ENCODE data around the gene MRPS23.

Gene MRPS23

DNA sequence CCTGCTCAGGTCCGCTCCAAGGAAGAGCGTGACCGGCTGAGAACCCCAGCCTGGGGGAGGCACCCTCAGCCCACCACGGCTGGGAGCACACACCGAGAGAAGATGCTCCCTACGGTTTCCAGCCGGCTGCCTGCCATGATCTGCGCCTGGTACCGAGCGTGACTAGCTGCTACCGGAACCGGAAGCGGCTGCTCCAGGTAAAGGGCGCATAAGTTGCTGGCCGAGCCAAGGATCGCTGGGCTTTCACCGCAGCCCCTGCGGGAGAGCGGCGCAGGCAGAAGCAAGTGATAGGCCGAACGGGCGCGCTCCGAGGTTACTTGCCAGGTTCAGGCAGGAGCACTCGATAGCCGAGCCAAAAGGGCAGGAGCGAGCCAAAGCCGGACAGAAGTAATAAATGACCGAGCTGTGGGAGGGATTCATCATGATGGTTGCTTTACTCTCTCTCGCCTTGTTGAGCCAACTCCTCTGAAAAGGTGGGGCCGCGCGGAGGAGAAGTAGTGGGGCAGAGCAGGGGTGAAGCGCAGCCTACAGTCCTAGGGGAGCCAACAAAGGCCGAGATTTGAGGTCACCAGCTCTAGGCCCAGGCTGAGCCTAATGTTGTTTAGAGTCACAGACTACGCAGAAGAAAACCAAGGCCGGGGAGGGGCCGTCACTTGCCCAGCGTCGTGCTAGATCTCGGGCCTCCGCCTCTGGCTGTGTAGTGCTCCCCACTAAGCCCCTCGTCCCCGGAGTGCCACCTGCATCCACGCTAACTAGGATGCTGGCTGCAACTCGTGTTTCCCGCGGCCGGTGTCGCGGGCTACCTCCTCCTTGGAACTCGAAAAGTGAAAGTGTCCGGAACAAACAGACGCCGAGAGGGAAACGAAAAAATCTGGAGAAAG, at the start of gene MRPS23:
Gene MRPS23, minus strand, starts transcription at position 171 of the 881 bp plus-strand sequence. Its CDS starts 34 bp downstream, at position 137.
- DNase-seq, result peak; percentile 94

DNA sequence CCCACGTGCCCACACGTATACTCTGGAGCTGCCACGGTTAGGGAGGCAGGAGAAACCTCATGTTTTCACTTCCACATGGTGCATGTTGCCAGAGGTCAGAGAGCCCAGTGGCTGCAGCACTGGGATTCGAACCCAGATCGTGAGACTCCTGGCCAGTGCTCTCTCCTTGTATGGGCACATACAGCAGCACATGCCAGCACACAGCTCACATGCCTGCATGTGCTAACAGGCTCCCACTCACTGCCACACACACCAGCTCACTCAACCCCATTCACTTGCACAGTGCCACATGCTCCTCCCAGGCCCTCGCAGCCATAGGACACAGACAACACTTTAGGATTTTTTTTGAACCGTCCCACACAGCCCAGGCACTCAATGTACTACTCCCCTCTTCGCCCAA, 49.5 kb upstream of the MRPS23 start:
- no peak for DNase-seq

DNA sequence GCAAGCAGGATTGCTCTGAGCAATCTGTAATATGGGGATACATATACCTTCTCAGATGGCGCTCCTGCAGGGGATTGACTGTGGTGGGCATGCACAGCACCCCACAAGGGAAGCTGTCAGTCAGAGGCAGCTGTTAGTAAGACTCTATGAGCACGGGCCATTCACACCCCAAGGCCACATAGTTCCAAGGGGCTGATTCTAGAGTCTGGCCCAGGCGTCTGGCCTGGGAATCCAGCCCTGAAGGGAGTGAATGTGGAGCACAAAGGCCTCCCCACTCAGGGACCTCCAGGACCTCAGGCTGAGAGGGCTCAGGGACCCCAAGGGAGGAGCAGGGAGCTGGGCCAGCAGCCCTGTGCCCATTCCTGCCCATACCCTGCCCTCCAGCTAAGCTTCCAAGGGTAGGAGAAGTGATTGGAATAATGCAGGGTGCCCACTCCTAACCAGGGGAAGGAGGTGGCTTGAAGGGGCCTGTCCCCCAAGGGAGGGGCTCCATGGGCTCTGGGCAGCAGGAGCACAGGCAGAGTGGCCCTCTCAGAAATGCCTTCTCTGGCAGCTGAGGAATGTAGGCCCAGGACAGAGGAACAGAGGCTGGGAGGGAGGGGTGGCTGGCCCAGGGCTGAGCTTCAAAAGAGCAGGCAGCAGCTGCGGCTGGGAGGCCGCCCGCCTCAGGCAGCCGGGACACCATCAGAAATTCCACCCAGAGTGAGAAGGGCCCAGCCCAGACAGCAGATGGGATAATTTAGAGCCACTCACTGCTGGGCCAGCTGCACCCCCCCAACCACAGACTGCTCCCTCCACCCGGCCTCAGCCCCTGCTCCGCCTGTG, 48.9 kb upstream of the MRPS23 start:
- DNase-seq, result peak; percentile 69

DNA sequence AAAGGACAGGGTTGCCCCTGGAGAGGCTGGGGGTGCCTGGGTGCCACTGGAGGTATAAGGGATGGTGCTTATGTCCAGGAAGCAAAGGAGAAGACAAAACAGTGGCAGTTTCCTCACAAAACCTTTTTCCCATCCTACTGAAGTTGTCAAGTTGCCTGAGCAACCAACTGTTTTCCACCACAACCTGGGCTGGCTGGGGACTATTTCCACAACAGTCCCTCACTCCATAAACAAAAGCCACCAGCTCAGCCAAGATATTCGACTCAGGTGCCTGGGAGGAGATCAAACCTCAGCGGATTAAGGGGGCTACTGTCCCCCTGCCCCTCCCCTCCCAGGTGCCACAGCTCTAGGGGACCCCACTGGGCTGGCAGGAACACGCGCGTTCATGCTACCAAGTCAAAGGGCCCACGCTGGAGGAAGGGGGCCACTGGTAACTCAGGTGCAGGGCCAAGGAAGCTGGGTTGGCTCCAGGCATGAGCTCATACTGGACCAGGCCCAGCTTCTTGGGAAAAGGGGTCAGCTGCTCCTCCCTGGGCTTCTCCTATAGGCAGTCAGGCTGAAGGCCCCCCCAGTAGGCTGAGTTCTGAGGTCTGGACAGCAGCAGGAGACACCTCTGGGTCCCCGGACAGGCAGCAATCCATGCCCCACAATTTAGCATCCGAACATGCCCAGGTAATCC, 45.7 kb upstream of the MRPS23 start:
- DNase-seq, result no peak

DNA sequence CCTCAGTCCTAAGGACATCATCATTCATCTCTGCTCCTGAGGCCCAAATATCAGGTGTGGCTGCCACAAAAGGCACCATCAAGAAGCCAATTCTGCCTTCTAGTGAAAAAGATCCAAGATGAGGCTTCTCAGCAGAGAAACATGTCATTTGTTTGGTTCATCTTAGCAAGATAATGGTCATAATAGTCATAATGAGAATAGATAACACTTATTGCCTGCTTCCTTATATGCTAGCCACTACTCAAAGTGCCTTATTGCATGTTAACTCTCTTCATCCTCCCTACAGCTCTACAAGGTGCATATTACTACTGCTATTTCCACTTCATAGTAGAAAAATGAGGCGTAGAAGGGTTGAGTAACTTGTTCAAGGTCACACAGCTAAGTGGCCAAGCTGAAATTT, 45.0 kb upstream of the MRPS23 start:
- no peak for DNase-seq

DNA sequence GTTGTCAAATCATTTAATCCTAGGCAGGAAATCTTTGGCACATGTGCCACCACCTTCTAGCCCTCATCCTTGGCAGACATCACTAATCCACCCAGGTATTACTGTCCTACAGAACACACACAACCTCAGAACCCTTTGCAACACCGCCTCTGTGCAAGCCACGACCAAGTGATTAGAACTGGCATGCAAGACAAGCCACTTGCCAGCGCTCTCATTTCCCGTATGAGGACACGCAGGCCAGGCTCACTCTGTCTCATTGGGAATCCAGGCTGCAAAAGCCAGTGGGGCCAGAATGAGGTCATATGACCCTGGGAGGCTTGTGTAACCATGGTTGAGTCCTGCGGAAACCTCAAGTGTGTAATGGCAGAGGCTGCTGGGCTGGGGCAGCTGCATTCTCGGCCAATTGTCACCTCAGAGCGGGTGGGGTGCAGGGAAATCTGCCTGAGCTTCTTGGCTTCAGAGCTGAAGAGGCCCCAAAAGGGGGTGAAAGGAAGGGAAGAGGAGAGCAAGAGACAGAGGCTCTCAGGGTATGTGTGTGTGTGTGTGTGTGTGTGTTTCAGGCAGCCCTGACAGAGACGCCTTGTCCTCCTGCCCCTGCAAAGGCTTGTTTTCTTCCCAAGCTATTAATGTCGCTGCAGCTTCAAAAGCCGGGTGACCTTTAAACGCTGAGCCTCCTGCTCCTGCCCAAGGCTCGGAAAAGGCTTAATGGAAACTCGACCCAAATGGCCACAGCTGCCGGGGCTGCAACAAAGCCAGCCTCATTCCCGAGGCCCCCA, 43.2 kb upstream of the MRPS23 start:
- DNase-seq, result no peak

DNA sequence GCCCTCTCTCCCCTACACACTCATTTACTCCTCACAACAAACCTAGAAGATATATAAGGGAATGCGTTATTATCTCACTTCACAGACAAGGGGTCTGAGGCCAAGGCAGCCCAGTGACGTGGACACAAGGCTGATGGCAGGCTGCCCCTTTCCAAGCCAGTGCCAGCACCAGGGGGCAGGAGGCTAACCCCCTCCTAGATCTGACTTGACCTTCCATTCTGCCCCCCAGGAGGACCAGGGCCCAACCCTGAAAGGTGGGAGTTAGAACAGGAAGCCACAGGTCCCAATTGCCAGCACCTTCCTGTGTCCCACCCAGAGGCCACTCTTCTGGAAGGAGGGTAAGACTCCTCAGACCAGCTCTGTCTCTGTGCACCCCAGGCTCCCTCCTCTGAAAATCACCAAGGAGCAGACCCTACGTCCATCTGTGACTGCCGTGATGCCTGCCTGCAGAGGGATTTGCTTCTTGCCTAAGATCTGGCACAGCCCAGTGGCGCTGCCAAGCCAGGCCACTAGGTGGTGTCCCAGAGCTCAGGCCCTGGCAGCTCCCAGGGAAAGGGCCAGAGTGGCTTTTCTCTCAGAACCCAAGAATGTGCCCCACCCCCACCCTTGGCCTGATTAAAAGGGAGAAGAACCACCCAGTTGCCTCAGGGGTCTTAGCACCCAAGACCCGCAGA, 42.4 kb upstream of the MRPS23 start:
- DNase-seq, result no peak

DNA sequence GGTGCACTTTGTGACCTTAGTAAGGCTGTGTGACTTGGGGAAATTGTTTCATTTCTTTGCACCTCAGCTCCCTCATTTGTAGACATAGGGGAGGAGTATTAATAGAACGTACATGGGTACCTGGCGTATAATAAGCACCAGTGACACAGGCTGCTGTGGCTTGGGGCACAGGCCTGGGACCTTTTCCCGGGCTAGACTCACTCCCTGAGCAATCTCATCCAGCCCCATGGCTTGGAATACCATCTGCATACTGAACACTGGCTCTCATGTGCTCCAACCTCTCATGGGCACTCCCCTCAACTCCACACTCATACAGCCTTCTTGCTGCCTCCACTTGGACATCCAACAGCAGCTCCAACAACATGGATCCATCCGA, 41.0 kb upstream of the MRPS23 start:
- DNase-seq, result no peak

DNA sequence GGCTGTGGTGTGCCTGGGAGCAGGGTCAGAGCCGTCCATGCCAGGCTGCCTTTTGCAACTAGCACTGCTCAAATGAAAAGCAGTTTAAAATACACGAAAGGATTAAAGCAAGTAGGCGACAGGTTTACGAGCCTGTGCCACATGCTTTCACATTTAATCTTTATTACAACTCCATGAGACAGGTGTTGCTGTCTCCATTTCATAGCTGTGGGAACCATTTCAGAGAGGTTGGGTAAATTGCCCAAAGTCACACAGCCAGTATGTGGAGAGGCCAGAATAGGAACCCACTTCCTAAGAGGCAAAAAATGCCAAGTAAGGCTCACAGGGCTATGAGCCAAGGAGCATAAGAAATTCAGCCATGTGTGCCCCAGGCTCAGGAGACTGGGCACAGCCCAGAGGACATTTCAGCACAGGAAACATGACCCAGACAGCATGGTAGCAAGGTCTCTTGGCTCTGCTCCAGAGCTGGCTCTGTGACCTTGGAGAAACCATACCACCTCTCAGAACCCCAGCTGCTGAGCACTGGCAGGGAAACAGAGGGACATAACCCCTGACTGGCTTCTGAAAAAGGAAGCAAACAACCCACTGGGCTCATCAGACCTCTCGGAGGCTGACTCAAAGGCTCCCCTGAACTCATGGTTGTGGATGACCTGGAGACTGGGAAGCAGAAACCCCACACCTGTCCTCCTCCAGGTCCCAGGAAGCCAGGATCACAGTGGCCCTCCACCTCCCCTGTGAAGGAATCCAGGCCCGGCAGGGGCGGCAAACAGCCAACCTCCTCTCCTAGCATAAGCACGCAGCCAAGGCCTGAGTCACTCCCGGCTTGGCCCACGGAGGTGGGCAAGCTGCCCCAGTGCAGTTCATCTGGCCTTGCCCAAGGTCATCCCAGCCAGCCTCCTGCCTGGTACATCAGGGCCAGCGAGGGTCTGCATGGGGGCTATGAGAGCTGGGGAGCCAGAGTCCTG, 40.3 kb upstream of the MRPS23 start:
- peak; percentile 48 for DNase-seq

DNA sequence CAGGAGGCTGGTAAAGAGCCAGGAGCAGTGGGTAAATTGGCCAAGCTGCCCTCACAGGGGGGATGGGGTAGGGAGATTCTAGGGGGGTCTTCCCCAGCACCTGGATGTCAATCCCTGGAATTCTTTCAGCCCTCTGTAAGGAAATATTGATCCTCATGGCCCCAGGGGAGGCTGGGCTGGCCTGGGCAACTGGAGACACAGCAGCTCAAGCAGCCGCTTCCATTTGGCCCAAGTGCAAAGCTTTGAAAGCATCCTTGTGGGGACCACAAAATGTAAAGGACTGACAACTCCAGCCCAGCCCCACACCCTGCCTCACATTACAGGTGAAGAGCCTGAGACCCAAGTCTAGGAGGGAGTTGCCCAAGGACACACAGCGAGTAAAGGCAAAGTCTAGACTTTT, 39.4 kb upstream of the MRPS23 start:
- no peak for DNase-seq

DNA sequence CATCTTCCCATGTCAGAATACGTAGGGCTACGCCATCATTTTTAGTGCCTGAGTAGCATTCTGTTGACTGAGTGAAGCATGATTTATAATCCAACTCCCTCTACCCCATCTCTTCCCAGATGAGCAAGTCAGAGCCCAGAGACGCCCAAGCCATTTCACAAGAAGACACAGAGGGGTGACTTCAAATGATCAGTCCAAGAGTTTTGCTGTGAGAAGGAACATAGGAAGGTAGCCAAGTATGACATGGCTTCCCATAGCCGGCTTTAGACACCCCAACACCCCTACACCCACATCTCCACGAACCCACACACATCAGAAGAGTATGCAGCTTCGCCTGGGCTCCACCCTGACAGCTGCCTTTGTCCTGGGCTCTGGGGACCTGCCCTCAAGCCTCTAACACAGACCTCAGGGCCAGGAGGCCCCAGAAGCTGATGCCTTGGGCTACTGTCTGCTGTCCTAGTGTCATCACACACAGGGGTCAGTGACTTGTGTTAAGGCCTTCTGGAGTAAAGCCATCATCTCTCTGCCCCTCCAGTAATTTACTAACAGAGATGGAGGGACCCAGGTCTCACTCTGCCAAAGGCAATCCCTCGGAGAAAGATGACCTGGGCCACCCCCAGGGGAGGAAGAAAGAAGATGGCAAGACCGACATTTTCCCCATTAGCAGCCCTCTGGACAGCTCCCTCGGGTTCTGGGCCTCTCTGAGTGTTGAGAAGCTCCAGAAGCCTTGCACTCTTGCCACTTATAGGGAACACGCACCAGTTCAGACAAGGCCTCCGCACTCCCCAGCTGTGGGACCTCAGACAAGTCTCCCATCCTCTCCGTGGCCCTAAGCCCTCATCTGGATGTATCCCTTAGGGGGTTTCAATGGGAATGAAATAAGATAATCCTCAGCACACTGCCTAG, 38.7 kb upstream of the MRPS23 start:
- DNase-seq, result no peak

DNA sequence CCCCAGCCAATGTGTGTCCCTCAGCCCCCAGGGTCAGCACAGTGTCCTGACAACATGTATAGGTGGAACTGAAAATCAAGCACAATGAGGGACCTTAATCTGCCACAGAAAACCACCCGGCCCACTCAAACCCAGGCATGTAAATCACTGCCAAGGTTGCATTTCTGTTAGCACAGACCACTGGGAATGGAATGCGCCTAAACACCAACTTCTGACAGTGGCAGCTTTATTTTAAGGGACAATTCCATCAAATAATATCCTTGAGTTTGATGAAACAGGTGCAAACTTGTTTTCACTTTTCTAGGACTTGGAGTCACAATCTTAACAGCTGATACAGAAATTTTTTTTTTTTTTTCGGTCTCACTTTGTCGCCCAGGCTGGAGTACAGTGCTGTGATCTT, 37.3 kb upstream of the MRPS23 start:
- no peak for DNase-seq

DNA sequence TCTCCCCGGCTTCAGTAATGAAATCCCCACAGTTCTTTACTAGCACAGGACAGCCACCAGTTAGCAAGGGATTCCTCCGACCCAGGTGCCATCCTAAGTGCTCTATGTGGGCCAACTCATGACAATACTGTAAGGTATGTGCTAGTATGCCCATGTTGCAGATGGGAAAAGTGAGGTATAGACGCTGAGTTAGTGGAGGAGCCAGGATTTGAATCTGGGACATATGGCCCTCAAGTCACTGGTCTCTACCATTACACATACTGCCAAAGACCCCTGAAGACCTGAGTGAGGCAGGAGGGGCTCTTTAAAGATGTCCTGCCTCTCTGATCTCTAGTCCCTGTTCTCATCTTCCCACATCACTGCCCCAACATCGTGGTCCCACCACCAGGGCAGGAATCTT, 36.2 kb upstream of the MRPS23 start:
- no peak for DNase-seq

DNA sequence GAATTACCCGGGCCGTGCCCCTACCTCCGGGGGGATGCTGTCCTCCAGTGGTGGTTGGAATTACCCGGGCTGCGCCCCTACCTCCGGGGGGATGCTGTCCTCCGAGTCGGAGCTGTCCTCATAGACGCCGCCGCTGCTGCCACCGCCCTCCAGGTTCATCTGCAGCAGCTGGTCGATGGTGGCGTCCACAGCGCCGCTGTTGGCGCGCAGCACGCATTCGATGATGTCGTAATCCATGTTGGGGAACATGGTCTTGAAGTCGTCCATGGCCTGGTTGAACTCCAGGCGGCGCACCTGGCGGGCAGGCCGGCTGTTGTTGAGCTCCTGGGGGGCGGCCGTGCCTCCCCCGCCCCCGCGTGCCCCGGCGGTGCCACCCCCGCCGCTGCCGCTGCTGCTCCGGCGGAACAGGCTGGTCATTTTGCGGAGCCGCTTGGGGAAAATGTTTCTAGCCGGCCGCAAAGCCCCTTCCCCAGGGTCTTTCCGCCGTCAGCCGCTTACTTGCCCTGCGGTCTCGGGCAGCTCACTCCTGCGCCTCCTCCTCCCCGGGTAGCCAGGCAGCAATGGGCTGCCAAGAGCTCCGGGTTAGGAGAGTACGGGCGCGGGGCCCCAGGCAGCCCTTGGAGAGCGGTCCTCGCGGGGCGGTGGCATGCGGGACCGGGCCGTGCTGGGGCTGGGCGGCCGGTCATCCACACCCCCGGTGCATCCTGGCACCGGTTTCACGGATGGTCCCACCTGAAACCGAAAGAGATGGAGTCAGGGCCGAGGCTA, 35.5 kb upstream of the MRPS23 start:
- DNase-seq, result no peak

DNA sequence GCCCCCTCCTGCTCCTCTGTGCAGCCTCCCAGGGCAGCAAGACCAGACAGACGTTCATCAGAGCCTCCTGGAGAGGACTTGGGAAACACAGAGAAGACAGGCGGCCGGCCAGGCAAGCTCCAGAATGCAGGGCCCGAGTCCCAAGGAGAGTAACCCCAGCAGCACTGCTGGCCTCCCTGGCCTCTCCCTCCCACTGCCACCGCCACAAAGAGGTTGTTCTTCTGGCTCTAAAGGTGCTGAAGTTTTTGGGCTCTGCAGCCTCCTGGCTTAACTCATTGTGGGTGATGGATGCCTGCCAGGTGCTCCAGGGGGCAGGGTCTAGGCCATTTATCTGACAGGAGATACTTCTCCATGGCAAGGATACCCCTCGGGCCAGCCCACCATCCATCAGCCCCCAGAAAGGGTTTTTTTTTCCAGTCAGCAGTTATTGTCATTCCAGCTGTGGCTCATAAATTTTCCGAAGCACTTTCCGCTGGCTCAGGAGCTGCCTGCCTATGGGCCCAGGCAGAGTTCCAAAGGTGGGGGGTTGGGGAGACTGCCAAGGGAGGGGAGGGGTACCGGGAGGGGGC, 32.0 kb upstream of the MRPS23 start:
- DNase-seq, result no peak

DNA sequence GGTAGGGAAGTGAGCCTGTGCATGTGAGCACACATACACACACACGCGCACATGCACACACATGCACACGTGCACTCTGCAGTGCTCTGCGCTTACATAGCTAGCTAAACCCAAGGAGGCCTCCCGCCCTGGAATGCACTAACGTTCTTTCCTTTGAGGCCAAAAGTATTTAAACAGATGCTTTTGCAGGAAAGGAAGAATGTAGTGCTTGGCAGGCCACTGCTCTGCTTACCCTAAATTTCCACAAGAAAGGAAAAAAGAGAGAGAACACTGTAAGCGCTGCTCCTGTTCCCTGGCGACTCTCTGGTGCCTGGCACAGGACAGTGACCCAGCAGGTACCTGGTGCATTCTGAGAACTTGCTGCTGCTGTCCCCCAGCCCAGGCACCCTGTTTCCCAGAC, 31.3 kb upstream of the MRPS23 start:
- no peak for DNase-seq

DNA sequence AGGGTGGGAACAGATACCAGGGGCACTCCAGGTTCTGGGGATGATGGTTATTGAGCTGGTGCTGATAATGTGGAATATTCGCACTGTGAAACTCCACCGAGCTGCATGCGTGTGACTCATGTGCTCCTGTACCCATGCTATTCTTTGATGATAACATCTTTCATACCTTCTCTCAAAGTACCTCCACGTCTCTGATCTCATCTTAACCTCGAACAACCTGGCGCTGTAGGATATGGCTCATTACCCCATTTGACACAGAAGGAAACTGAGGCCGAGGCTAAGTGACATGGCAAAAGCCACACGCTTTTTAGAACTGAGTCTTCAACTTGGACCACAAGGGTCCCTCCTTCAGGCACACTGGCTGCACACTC, 30.2 kb upstream of the MRPS23 start:
- no peak for DNase-seq

DNA sequence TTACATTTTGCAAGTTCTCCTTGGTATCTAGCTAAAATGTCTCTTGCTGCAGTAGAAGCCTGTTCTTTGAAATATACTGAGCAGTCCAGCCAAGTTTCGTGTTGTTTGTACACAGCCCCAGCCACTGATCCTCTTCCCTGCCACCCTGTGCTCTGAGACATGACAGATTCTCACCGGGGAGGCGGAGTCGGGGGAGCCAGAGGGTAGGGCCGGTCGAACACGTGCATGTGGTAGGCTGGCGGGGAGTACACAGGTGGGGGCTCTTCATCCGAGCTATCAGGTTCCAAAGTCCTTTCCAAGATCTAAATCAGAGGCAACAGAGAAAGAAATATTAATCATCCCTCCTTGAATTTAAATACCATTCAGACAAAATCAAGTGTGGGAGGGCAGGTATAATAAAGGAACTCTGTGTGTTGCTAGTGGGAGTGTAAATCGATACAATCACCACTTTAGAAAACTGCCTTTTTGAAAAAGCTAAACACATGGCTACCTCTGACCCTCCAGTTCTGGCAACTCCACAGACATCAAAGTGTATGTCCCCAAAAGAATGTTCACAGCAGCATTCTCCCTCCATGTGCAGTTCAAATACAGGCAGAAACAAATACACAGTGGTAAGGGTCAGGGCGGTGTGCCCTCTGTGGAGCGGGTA, 29.7 kb upstream of the MRPS23 start:
- DNase-seq, result no peak

Data from NCI-H446 treated with DMSO at 0.1 percent for 48 hours (cell line).